Upper lobe of left lung (tissue), 6 donors: ENCODE data around the gene SLC10A1. TPM values are rescaled to one million over a fixed set of nuclear protein-coding genes. Genes with fewer than 3 reads are reported as not detected.

Experiments used
- ATAC-seq, 2 donors: fragments of 200-7000 bp; cut with Tn5 transposase; one replicate each; pipeline ENCODE4 v1.9.1; 2022; ENCODE audit warnings: mild to moderate bottlenecking in 2 of 2, moderate library complexity in 2 of 2; ENCODE audit not compliant: low FRiP score in 2 of 2
- DNase-seq, 2 donors: peaks; one replicate each; pipeline ENCODE4 v3.0.0-alpha.2; 2019 to 2020
- H3K27ac ChIP-seq, 4 donors: fragments of 200-600 bp; sonication (generic); one replicate each; pipeline ENCODE4 v1.5.1; 2016 to 2019
- H3K27me3 ChIP-seq, 4 donors: fragments of 200-600 bp; sonication (generic); one replicate each; pipeline ENCODE4 v1.5.1; 2017 to 2019
- H3K36me3 ChIP-seq, 4 donors: fragments of 200-600 bp; sonication (generic); one replicate each; pipeline ENCODE4 v1.5.1; 2016 to 2019
- H3K4me1 ChIP-seq, 4 donors: fragments of 200-600 bp; sonication (generic); one replicate each; pipeline ENCODE4 v1.5.1; 2018 to 2019
- H3K4me3 ChIP-seq, 4 donors: fragments of 200-600 bp; sonication (generic); one replicate each; pipeline ENCODE4 v1.5.1; 2017 to 2019; ENCODE audit warnings: mild to moderate bottlenecking in 2 of 4, moderate library complexity in 1 of 4
- H3K9me3 ChIP-seq, 4 donors: fragments of 200-600 bp; sonication (generic); one replicate each; pipeline ENCODE4 v1.5.1; 2018 to 2019
- EP300 ChIP-seq, 4 donors: sonication (generic); formaldehyde crosslinking; IDR thresholded peaks; one replicate each; pipeline ENCODE4 v1.5.1; 2017; ENCODE audit warnings: antibody characterized with exemption in 4 of 4, control low read depth in 2 of 4
- POLR2A ChIP-seq, 4 donors: fragments of 450-650 bp; IDR thresholded peaks; one replicate each; pipeline ENCODE4 v1.5.1; 2016 to 2017; ENCODE audit warnings: antibody characterized with exemption in 4 of 4, mild to moderate bottlenecking in 2 of 4
- POLR2AphosphoS5 ChIP-seq, 2 donors: sonication (generic); formaldehyde crosslinking; IDR thresholded peaks; one replicate each; pipeline ENCODE4 v1.5.1; 2017; ENCODE audit warnings: antibody characterized with exemption in 2 of 2
- WGBS, 2 donors: methylation state at CpG; one replicate each; pipeline ENCODE4 v1.1.5; 2017 to 2018; 5-methylcytosine and 5-hydroxymethylcytosine counted together
- total RNA-seq, 6 donors: library from RNA; depleted of rRNA in 4 of 6; stranded (reverse); fragments of >200 nt in 4 of 6; gene quantifications; one replicate each; pipeline versions ENCODE4 v1.1.0 to v1.2.1, GENCODE V29; 2016 to 2021
- TF ChIP-seq, protein P1 (sequence below), 6 experiments: fragments of 450-650 bp in 4 of 6; fragments of 200-600 bp in 2 of 6; sonication (generic) in 2 of 6; IDR thresholded peaks; one replicate each; pipeline ENCODE4 v1.5.1; 2016 to 2019; ENCODE audit warnings: antibody characterized with exemption in 6 of 6
- donor health status: DM: no; HTN: no; CAD: no; lungs with moderate emphysema.
- donor health status: DM: no; HTN: yes; CAD: no; lungs with severe emphysema.

SLC10A1 gene
- total RNA-seq, 6 donors from 2014 or later, result not detected

DNA sequence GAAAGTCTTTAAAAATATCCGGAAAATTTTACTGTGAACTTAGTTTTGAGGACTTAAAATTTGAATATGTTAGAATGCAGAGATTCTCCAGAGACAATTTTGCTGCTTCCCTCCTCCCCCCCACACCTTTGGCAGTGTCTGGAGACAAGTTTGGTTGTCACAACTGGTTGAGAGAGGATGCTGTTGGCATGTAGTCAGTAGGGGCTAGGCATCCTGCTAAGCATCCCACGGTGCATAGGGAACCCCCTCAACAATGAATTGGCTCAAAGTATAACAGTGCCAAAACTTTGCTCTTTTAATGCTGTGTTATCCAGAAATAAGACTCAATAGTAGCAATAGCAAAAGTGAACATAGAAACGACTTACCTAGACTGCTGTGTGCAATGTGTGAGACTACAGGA, 26.5 kb downstream of the SLC10A1 start:
- Histone ChIP-seq H3K4me3 (peak overlapping the region in 1 of 4 donors; percentile 61), H3K9me3 (no peaks in the 10 kb centered on the region), H3K27me3 (no peaks in the 10 kb centered on the region), H3K27ac (no peak overlapping the region), H3K36me3 (peaks cover 42 to 79% (median 69%) of the 10 kb centered on the region in 4 donors), H3K4me1 (peaks cover 38 to 53% (median 42%) of the 10 kb centered on the region in 4 donors)
- no peak for ATAC-seq
- DNase-seq, result no peak
- TF ChIP-seq POLR2AphosphoS5 (IDR thresholded peaks at IDR 0.05), result no peak
- TF ChIP-seq EP300 (IDR thresholded peaks at IDR 0.05), result no peak
- 77 to 90% methylated on average over 3 of the region's 3 CpGs for WGBS, 2 donors

DNA sequence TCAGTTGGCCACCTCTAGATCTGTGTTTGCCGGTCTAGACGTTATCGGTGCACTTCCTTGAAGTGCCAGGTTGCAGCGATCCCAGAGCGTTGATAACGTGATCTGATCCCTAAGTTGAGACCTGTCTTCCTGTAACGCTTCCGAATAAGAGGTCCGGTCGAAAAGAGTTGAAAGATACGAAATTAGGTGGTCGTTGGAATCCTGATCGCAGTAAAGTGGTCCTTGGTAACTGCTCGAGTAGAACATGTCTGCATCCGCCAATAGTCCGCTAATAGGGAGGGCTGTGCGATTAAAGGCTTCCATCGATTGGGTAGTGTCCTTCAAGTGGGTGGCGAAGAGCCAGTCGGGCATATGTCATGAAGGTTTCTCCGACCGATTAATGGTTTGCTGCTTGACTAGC, 27.4 kb downstream of the SLC10A1 start:
- Histone ChIP-seq H3K4me3 (peak overlapping the region in 1 of 4 donors; percentile 61), H3K36me3 (peaks cover 42 to 69% (median 64%) of the 10 kb centered on the region in 4 donors), H3K27ac (no peak overlapping the region), H3K9me3 (no peaks in the 10 kb centered on the region), H3K4me1 (peaks cover 38 to 53% (median 42%) of the 10 kb centered on the region in 4 donors), H3K27me3 (no peaks in the 10 kb centered on the region)
- DNase-seq (no peak), ATAC-seq (no peak)
- 94 to 95% methylated on average over 22 of the region's 22 CpGs for WGBS, 2 donors
- TF ChIP-seq POLR2AphosphoS5 (IDR thresholded peaks at IDR 0.05), result no peak
- TF ChIP-seq POLR2A (IDR thresholded peaks at IDR 0.05), result no peak

DNA sequence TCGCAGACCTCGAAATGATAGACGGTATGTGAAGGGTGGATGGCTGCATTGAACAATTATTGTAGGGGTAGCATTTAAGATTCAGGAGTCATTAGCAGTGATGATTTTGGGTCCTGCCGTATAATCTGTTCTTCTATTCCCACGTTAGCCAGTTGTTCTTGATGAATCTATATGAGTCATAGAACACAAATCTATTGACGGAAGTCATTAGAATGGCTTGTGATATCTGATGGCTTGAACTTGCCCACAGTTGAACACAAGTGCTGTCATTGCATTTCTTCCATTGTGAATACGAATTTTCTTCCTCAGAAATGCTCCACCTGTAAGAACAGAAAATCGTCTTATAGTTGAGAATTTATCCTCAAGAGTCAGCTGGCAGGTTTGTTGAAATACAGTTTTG, 28.2 kb downstream of the SLC10A1 start:
- WGBS, 2 donors, result 83 to 88% methylated on average over 8 of the region's 8 CpGs

DNA sequence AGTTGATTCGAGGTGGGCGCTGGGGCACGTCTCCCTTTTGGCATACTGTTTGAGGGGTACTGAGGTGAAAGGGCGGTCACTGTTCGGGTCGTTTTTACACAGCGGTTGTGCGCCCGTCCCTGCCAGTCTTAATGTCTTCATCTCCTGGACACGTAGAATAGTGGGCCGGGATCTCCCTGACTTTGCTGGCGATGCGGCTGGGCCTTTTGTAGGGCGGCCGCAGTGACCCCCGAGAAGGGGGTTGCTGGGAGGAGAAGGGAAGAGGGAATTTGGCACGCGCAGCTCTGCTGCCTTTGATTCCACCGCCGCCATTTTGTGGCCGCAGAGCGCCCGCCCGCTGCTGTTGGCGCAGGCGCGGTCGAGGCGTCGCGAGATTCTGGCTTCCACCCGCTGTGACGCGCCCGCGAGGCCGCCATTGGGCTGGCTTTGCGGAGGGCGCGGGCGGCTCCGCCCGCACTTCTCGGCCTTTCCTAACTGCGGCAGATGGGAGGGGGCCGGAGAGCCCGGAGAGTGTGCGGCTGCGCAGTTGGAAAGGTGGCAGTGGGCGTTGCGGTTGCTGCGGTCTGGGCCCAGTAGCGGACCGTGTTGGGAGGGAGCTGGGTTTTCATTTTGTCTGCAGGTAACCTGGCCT, 29.6 kb downstream of the SLC10A1 start:
- peaks cover 41 to 48% (median 44%) of the 10 kb centered on the region in 4 donors for H3K36me3 ChIP-seq
- ATAC-seq (peak; percentile 94 to 96), DNase-seq (peak; percentile 95 to 99)
- no peaks in the 10 kb centered on the region for H3K27me3 ChIP-seq
- H3K4me3 ChIP-seq, result peak overlapping the region; percentile 61 to 88 (median 75)
- whole genome bisulfite sequencing, 2 donors, result 0 to 1% methylated on average over 5 to 37 of the region's 54 CpGs
- no peaks in the 10 kb centered on the region for H3K9me3 ChIP-seq
- peaks cover 38 to 48% (median 42%) of the 10 kb centered on the region in 4 donors for H3K4me1 ChIP-seq
- TF ChIP-seq EP300 (IDR thresholded peaks at IDR 0.05), result peak in 1 of 4 donors; percentile 39
- TF ChIP-seq, protein P1, sequence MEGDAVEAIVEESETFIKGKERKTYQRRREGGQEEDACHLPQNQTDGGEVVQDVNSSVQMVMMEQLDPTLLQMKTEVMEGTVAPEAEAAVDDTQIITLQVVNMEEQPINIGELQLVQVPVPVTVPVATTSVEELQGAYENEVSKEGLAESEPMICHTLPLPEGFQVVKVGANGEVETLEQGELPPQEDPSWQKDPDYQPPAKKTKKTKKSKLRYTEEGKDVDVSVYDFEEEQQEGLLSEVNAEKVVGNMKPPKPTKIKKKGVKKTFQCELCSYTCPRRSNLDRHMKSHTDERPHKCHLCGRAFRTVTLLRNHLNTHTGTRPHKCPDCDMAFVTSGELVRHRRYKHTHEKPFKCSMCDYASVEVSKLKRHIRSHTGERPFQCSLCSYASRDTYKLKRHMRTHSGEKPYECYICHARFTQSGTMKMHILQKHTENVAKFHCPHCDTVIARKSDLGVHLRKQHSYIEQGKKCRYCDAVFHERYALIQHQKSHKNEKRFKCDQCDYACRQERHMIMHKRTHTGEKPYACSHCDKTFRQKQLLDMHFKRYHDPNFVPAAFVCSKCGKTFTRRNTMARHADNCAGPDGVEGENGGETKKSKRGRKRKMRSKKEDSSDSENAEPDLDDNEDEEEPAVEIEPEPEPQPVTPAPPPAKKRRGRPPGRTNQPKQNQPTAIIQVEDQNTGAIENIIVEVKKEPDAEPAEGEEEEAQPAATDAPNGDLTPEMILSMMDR (IDR thresholded peaks at IDR 0.05), result no peak
- peak; percentile 94 to 95 for TF ChIP-seq POLR2AphosphoS5 (IDR thresholded peaks at IDR 0.05)
- peak; percentile 8 to 85 (median 74) for TF ChIP-seq POLR2A (IDR thresholded peaks at IDR 0.05)
- peak overlapping the region; percentile 99 to 100 (median 100) for H3K27ac ChIP-seq

More for the DNA sequence above, 28.2 kb downstream of the SLC10A1 start:
- H3K4me1 ChIP-seq, result peaks cover 38 to 53% (median 42%) of the 10 kb centered on the region in 4 donors
- H3K36me3 ChIP-seq, result peaks cover 42 to 62% (median 57%) of the 10 kb centered on the region in 4 donors
- peak overlapping the region in 2 of 4 donors; percentile 99 to 100 for H3K27ac ChIP-seq
- ATAC-seq (no peak), DNase-seq (no peak)
- H3K27me3 ChIP-seq, result no peaks in the 10 kb centered on the region
- H3K9me3 ChIP-seq, result no peaks in the 10 kb centered on the region
- H3K4me3 ChIP-seq, result peak overlapping the region in 3 of 4 donors; percentile 61 to 88 (median 78)
- TF ChIP-seq EP300 (IDR thresholded peaks at IDR 0.05), result no peak
- no peak for TF ChIP-seq POLR2AphosphoS5 (IDR thresholded peaks at IDR 0.05)
- no peak for TF ChIP-seq POLR2A (IDR thresholded peaks at IDR 0.05)
- TF ChIP-seq, protein P1 (IDR thresholded peaks at IDR 0.05), result no peak

DNA sequence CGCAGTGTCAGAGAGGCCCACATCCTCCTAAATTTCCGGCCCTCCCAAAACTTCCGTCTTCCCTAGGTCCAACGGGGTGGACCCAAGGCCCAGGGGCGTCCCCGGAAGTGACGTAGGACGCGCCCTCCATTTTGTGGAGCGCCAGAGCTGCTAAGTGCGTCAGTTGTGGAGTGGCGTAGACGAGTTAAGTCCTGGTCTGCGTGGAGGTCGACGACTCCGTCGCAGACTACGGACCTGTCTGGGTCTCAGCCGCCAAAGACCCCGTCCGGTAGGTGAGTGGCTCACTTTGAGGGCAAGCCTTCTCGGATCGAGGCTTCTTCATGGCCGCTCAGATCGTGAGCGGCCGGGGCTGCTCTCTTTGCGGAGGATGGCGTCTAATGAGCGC, 30.1 kb downstream of the SLC10A1 start, which contains the start of gene SRSF5:
TSS of gene SRSF5 (plus strand) at position 159 of the 385 bp plus-strand sequence. CDS start 1,015 bp downstream, outside the sequence.
- ATAC-seq (peak; percentile 97 to 98), DNase-seq (peak; percentile 97)
- no peaks in the 10 kb centered on the region for H3K9me3 ChIP-seq
- H3K36me3 ChIP-seq, result peaks cover 35 to 43% (median 39%) of the 10 kb centered on the region in 4 donors
- 0% methylated on average over 11 to 17 of the region's 31 CpGs for WGBS, 2 donors
- peaks cover 38 to 44% (median 41%) of the 10 kb centered on the region in 4 donors for H3K4me1 ChIP-seq
- H3K4me3 ChIP-seq, result peak within 1 kb of the TSS; percentile 61 to 88 (median 75)
- peak within 1 kb of the TSS; percentile 99 to 100 (median 100) for H3K27ac ChIP-seq
- H3K27me3 ChIP-seq, result no peaks in the 10 kb centered on the region
- TF ChIP-seq POLR2AphosphoS5 (IDR thresholded peaks at IDR 0.05) (peak; percentile 100), POLR2A (IDR thresholded peaks at IDR 0.05) (peak; percentile 68 to 99 (median 98)), EP300 (IDR thresholded peaks at IDR 0.05) (peak in 1 of 4 donors; percentile 96)
- TF ChIP-seq, protein P1 (IDR thresholded peaks at IDR 0.05), result peak in 1 of 6 experiments; percentile 12
